ES-I3 (cell line): ENCODE data around the gene ZNHIT1.

Experiments used
- H3K36me3 ChIP-seq: 2 replicates; pipeline ENCODE4 v1.6.1; 2013; ENCODE audit warnings: mild to moderate bottlenecking, low read length, control low read depth, moderate library complexity; ENCODE audit not compliant: insufficient read depth
- H3K4me1 ChIP-seq: 2 replicates; pipeline ENCODE4 v1.6.1; 2013; ENCODE audit warnings: mild to moderate bottlenecking, control low read depth, low read length; ENCODE audit not compliant: insufficient read depth
- H3K9ac ChIP-seq: 2 replicates; pipeline ENCODE4 v1.6.1; 2013; ENCODE audit warnings: low read depth, mild to moderate bottlenecking, low read length, moderate library complexity
- H3K9me3 ChIP-seq: 2 replicates; pipeline ENCODE4 v1.6.1; 2013; ENCODE audit warnings: mild to moderate bottlenecking, low read length, moderate library complexity; ENCODE audit not compliant: control insufficient read depth, insufficient read depth

The ZNHIT1 gene

GRCh38 chr7:101237206-101238067, 19.5 kb downstream of the ZNHIT1 start, which contains the start of gene CLDN15:
Gene CLDN15 (minus strand): TSS chr7:101237802. CDS start chr7:101237581, 221 bp downstream.
- Histone ChIP-seq H3K4me1 (peaks cover 33% of the 10 kb centered on the region), H3K36me3 (no peaks in the 10 kb centered on the region), H3K9ac (no peak within 1 kb of the TSS), H3K9me3 (no peaks in the 10 kb centered on the region)

GRCh38 chr7:101238226-101239182, 20.5 kb downstream of the ZNHIT1 start:
- Histone ChIP-seq H3K36me3 (peaks cover 3% of the 10 kb centered on the region; the same call in 1 of the 2 replicates), H3K9me3 (no peaks in the 10 kb centered on the region), H3K4me1 (peaks cover 26% of the 10 kb centered on the region; the same call in 1 of the 2 replicates), H3K9ac (no peak overlapping the region)

- H3K9me3 ChIP-seq, result no peaks in the 10 kb centered on the region
- no peak overlapping the region for H3K9ac ChIP-seq
These were observed 21.4 kb downstream of the ZNHIT1 start for GRCh38 chr7:101239191-101239950.

GRCh38 chr7:101239951-101240220, 21.9 kb downstream of the ZNHIT1 start:
- no peaks in the 10 kb centered on the region for H3K9me3 ChIP-seq
- no peak overlapping the region for H3K9ac ChIP-seq
- peaks cover 32% of the 10 kb centered on the region; the same call in 1 of the 2 replicates for H3K4me1 ChIP-seq
- H3K36me3 ChIP-seq, result peaks cover 3% of the 10 kb centered on the region; the same call in 1 of the 2 replicates

More at GRCh38 chr7:101239191-101239950, 21.4 kb downstream of the ZNHIT1 start:
- Histone ChIP-seq H3K36me3 (peaks cover 3% of the 10 kb centered on the region; the same call in 1 of the 2 replicates), H3K4me1 (peaks cover 32% of the 10 kb centered on the region; the same call in 1 of the 2 replicates)

GRCh38 chr7:101240226-101241014, 22.5 kb downstream of the ZNHIT1 start:
- H3K4me1 ChIP-seq, result peaks cover 32% of the 10 kb centered on the region; the same call in 1 of the 2 replicates
- H3K9ac ChIP-seq, result no peak overlapping the region
- H3K36me3 ChIP-seq, result peaks cover 3% of the 10 kb centered on the region; the same call in 1 of the 2 replicates
- H3K9me3 ChIP-seq, result no peaks in the 10 kb centered on the region

GRCh38 chr7:101241015-101241363, 23.0 kb downstream of the ZNHIT1 start:
- Histone ChIP-seq H3K4me1 (peaks cover 32% of the 10 kb centered on the region; the same call in 1 of the 2 replicates), H3K36me3 (peaks cover 3% of the 10 kb centered on the region; the same call in 1 of the 2 replicates), H3K9ac (no peak overlapping the region), H3K9me3 (no peaks in the 10 kb centered on the region)

GRCh38 chr7:101241443-101242349, 23.7 kb downstream of the ZNHIT1 start:
- H3K9ac ChIP-seq, result no peak overlapping the region
- H3K36me3 ChIP-seq, result peaks cover 3% of the 10 kb centered on the region; the same call in 1 of the 2 replicates
- H3K4me1 ChIP-seq, result peaks cover 32% of the 10 kb centered on the region; the same call in 1 of the 2 replicates
- no peaks in the 10 kb centered on the region for H3K9me3 ChIP-seq

- peaks cover 3% of the 10 kb centered on the region; the same call in 1 of the 2 replicates for H3K36me3 ChIP-seq
- no peaks in the 10 kb centered on the region for H3K9me3 ChIP-seq
- peaks cover 14% of the 10 kb centered on the region; the same call in 1 of the 2 replicates for H3K4me1 ChIP-seq
- peak overlapping the region; percentile 100 for H3K9ac ChIP-seq
These were observed 25.8 kb downstream of the ZNHIT1 start for GRCh38 chr7:101243646-101244374.

GRCh38 chr7:101244375-101245146, 26.6 kb downstream of the ZNHIT1 start, which contains the start of gene FIS1:
Gene FIS1 (minus strand): TSS chr7:101245081. CDS start chr7:101245004, 77 bp downstream.
- Histone ChIP-seq H3K4me1 (peaks cover 6% of the 10 kb centered on the region; the same call in 1 of the 2 replicates), H3K9ac (peak within 1 kb of the TSS; percentile 100), H3K9me3 (no peaks in the 10 kb centered on the region), H3K36me3 (peaks cover 3% of the 10 kb centered on the region; the same call in 1 of the 2 replicates)

- Histone ChIP-seq H3K9me3 (no peaks in the 10 kb centered on the region), H3K4me1 (peaks cover 6% of the 10 kb centered on the region; the same call in 1 of the 2 replicates), H3K36me3 (peaks cover 3% of the 10 kb centered on the region; the same call in 1 of the 2 replicates), H3K9ac (peak overlapping the region; percentile 100)
These were observed 27.2 kb downstream of the ZNHIT1 start for GRCh38 chr7:101245147-101245668.

- H3K4me1 ChIP-seq, result peaks cover 6% of the 10 kb centered on the region; the same call in 1 of the 2 replicates
- H3K36me3 ChIP-seq, result no peaks in the 10 kb centered on the region
- no peak overlapping the region for H3K9ac ChIP-seq
- no peaks in the 10 kb centered on the region for H3K9me3 ChIP-seq
These were observed 30.3 kb downstream of the ZNHIT1 start for GRCh38 chr7:101248276-101248675.
